AG10803 (cell line): ENCODE measurements around the gene TDRD3.

Source experiments
- DNase-seq: peaks from one replicate; pipeline ENCODE4 v3.0.0; 2010; ENCODE audit warnings: low read depth
- H3K4me3 ChIP-seq: 2 replicates; pipeline ENCODE4 v1.5.1; 2011; ENCODE audit warnings: mild to moderate bottlenecking, low read length, control low read depth
- TF ChIP-seq, protein P1 (sequence below): conservative IDR thresholded peaks from 2 replicates; pipeline ENCODE4 v1.5.1; 2011; ENCODE audit warnings: mild to moderate bottlenecking, low read length, control low read depth, inconsistent platforms

The TDRD3 gene

GRCh38 chr13:60611523-60611922, 214.5 kb downstream of the TDRD3 start:
- no peak for DNase-seq
- TF ChIP-seq, protein P1, sequence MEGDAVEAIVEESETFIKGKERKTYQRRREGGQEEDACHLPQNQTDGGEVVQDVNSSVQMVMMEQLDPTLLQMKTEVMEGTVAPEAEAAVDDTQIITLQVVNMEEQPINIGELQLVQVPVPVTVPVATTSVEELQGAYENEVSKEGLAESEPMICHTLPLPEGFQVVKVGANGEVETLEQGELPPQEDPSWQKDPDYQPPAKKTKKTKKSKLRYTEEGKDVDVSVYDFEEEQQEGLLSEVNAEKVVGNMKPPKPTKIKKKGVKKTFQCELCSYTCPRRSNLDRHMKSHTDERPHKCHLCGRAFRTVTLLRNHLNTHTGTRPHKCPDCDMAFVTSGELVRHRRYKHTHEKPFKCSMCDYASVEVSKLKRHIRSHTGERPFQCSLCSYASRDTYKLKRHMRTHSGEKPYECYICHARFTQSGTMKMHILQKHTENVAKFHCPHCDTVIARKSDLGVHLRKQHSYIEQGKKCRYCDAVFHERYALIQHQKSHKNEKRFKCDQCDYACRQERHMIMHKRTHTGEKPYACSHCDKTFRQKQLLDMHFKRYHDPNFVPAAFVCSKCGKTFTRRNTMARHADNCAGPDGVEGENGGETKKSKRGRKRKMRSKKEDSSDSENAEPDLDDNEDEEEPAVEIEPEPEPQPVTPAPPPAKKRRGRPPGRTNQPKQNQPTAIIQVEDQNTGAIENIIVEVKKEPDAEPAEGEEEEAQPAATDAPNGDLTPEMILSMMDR: no peak
- no peak overlapping the region for H3K4me3 ChIP-seq

DNA sequence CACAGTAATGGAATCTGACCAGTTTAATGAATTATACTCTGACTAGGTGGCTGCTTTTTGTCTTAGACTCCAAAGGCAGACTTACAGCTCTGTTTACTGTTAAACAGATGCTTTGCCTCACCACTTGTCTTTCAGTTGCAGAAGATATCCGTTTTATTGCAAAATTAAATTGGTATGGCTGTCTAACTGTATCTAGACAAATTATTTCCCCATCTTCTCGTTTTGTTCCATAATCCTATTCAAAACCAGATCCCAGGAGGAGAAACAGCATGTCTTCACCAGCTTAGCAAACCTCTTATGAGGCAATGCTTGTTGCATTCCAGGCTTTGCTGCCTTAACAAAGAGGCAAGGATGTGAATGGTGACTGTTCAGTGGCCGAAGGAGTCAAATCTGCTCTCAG, 215.6 kb downstream of the TDRD3 start:
- no peak overlapping the region for H3K4me3 ChIP-seq
- TF ChIP-seq, protein P1: no peak; the same call in 1 of the 2 replicates
- peak; percentile 13 for DNase-seq

DNA sequence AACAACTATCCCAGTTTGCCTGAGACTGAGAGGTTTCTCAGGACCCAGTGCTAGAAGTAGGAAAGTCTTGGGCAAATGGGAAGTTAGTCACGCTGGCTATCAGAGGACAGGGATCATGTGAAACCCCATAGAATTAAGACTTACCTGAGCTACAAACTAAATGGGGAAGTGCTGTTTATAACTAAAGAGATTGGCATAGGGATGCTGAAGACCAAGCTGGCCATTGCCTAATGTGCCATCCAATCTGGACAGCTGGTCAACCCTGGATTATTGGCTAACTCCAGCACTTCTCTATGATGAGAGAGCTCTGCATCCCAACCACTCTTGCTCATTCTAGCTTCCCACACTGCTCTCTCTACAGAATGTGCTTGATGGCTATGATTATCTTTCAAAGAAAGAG, 216.1 kb downstream of the TDRD3 start:
- TF ChIP-seq, protein P1: no peak
- DNase-seq: no peak

DNA sequence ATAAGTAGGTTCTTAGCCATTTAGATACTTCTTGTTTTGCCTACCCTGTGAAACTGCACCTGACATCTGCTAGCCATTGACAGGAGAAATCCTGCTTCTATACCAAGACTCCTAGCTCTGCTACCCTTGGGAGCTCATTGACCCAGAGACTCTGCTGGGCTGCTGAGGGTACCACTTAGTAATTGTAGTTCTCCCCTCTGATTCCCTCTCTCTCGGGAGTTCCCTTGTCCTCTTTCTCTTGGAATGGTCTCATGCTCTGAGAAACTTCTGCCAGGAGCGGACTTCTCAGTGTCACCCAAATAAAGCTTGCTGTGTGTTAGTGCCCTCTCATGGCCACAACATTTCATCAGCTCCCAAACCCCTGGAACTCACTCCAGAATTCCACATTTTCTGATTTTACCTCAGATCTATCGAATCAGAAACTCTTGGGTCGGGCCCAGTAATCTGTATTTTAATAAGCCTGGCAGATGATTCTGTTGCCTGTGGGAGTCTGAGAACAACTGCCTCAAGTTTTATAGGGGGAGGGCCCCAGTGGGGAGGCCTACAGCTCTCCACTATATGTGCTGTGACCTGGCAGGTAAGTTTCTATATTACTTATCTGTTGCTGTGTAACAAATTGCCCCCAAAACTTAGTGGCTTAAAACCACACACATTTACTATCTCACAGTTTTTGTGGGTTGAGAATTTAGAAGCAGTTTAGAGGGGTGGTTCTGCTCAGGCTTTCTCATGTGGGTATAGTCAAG, 221.1 kb downstream of the TDRD3 start:
- H3K4me3 ChIP-seq: no peak overlapping the region
- TF ChIP-seq, protein P1: peak; percentile 80
- peak; percentile 55 for DNase-seq

More for the DNA sequence above, 216.1 kb downstream of the TDRD3 start:
- no peak overlapping the region for H3K4me3 ChIP-seq

- DNase-seq: no peak
- no peak overlapping the region for H3K4me3 ChIP-seq
- TF ChIP-seq, protein P1: no peak
Observed at GRCh38 chr13:60619461-60619860, 222.4 kb downstream of the TDRD3 start.

- TF ChIP-seq, protein P1: no peak
- DNase-seq: peak; percentile 40
- no peak overlapping the region for H3K4me3 ChIP-seq
Observed at GRCh38 chr13:60620611-60621395, 223.8 kb downstream of the TDRD3 start.

- no peak for DNase-seq
Observed at GRCh38 chr13:60623151-60623550, 226.1 kb downstream of the TDRD3 start.

More at GRCh38 chr13:60623151-60623550, 226.1 kb downstream of the TDRD3 start:
- TF ChIP-seq, protein P1: no peak
- H3K4me3 ChIP-seq: no peak overlapping the region
